ENCODE results near the gene NTRK3.

GRCh38 chr15:88133795-88134194, 122.7 kb downstream of the NTRK3 start:
- no peak for TF ChIP-seq POLR2AphosphoS5 (IDR thresholded peaks at IDR 0.05; ENCODE audit: low read depth)
- no peak for TF ChIP-seq CTCF (IDR thresholded peaks at IDR 0.05; ENCODE audit: insufficient read depth, low read length)
